ENCODE measurements around the gene SRF. TPM values are rescaled to one million over a fixed set of nuclear protein-coding genes. Genes with fewer than 3 reads are reported as not detected.

The SRF gene
- total RNA-seq, 1 donor from 2014 or later, result 16.5 TPM

GRCh38 chr6:43184268-43184985 is 13.4 kb downstream of the SRF start:
- DNase-seq, result no peak

GRCh38 chr6:43185391-43185985 is 14.4 kb downstream of the SRF start:
- DNase-seq, result no peak

GRCh38 chr6:43186019-43186418 is 14.9 kb downstream of the SRF start:
- DNase-seq, result no peak

- no peak for DNase-seq
Measured at GRCh38 chr6:43186706-43187105, 15.6 kb downstream of the SRF start.

GRCh38 chr6:43187821-43188220 is 16.8 kb downstream of the SRF start:
- no peak for DNase-seq

- no peak for DNase-seq
Measured at GRCh38 chr6:43188426-43188825, 17.4 kb downstream of the SRF start.

- DNase-seq, result no peak
Measured at GRCh38 chr6:43189776-43190304, 18.8 kb downstream of the SRF start.

- no peak for DNase-seq
Measured at GRCh38 chr6:43192911-43193310, 21.8 kb downstream of the SRF start.

GRCh38 chr6:43193929-43194328 is 22.9 kb downstream of the SRF start:
- no peak for DNase-seq

- DNase-seq, result no peak
Measured at GRCh38 chr6:43196337-43196736, 25.3 kb downstream of the SRF start.

- DNase-seq, result no peak
Measured at GRCh38 chr6:43199912-43200311, 28.8 kb downstream of the SRF start.

GRCh38 chr6:43200541-43200940 is 29.5 kb downstream of the SRF start:
- no peak for DNase-seq

GRCh38 chr6:43202451-43202850 is 31.4 kb downstream of the SRF start:
- no peak for DNase-seq

- DNase-seq, result no peak
Measured at GRCh38 chr6:43203029-43203717, 32.1 kb downstream of the SRF start.

- DNase-seq, result no peak
Measured at GRCh38 chr6:43203718-43204095, 32.6 kb downstream of the SRF start.

GRCh38 chr6:43204271-43205105 is 33.4 kb downstream of the SRF start:
- no peak for DNase-seq

- no peak for DNase-seq
Measured at GRCh38 chr6:43205849-43206248, 34.8 kb downstream of the SRF start.

GRCh38 chr6:43207286-43207685 is 36.2 kb downstream of the SRF start:
- DNase-seq, result no peak

- DNase-seq, result peak; percentile 34
Measured at GRCh38 chr6:43211955-43212354, 40.9 kb downstream of the SRF start.

- no peak for DNase-seq
Measured at GRCh38 chr6:43213431-43213830, 42.4 kb downstream of the SRF start.

- no peak for DNase-seq
Measured at GRCh38 chr6:43215066-43215465, 44.0 kb downstream of the SRF start.

GRCh38 chr6:43216200-43216599 is 45.1 kb downstream of the SRF start:
- no peak for DNase-seq

GRCh38 chr6:43217351-43217750 is 46.3 kb downstream of the SRF start:
- no peak for DNase-seq

Measured in dermis blood vessel endothelial cell (primary cell).